Tibial artery (tissue), 4 donors: Measurements from ENCODE around the gene ITGB6.

ENCODE experiments used
- DNase-seq, 2 donors: peaks; one replicate each; pipeline ENCODE4 v3.0.0-alpha.2; 2019
- H3K27ac ChIP-seq, 2 donors: fragments of 200-600 bp; sonication (generic) in 1 of 2; 1 replicate in 1 of 2; 2 replicates in 1 of 2; pipeline ENCODE4 v1.5.1; 2018 to 2019; ENCODE audit warnings: mild to moderate bottlenecking in 1 of 2
- H3K27me3 ChIP-seq, 2 donors: fragments of 200-600 bp; sonication (generic) in 1 of 2; one replicate each; pipeline versions ENCODE4 v1.5.1 to v1.6.0; 2016 to 2019
- H3K36me3 ChIP-seq, 3 donors: fragments of 200-600 bp; sonication (generic) in 2 of 3; one replicate each; pipeline ENCODE4 v1.5.1; 2016 to 2019; ENCODE audit warnings: mild to moderate bottlenecking in 2 of 3
- H3K4me1 ChIP-seq, 4 donors: fragments of 200-600 bp; sonication (generic) in 2 of 4; 1 replicate in 3 of 4; 2 replicates in 1 of 4; pipeline ENCODE4 v1.5.1; 2016 to 2019
- H3K4me3 ChIP-seq, 2 donors: fragments of 200-600 bp; sonication (generic) in 1 of 2; 1 replicate in 1 of 2; 2 replicates in 1 of 2; pipeline ENCODE4 v1.5.1; 2018 to 2019; ENCODE audit warnings: mild to moderate bottlenecking in 2 of 2
- H3K9me3 ChIP-seq, 3 donors: fragments of 200-600 bp; sonication (generic) in 1 of 3; one replicate each; pipeline ENCODE4 v1.5.1; 2016 to 2019
- intact Hi-C: fragments of 100-400 bp; cut with DNase I; formaldehyde crosslinking; loops from one replicate; pipeline ENCODE4 v1.15.0; 2023; ENCODE audit warnings: low total_unique reads
- TF ChIP-seq, protein P1 (sequence below), 2 experiments: fragments of 200-600 bp in 1 of 2; fragments of 450-650 bp in 1 of 2; IDR thresholded peaks; one replicate each; pipeline ENCODE4 v1.5.1; 2017 to 2019; ENCODE audit warnings: antibody characterized with exemption in 2 of 2, mild to moderate bottlenecking in 1 of 2, moderate library complexity in 1 of 2

Gene ITGB6

GRCh38 chr2:160167089-160167740 lies 32.9 kb downstream of the ITGB6 start:
- no peak overlapping the region for H3K4me3 ChIP-seq
- no peaks in the 10 kb centered on the region for H3K9me3 ChIP-seq
- no peaks in the 10 kb centered on the region for H3K27me3 ChIP-seq
- H3K27ac ChIP-seq, result no peak overlapping the region
- H3K4me1 ChIP-seq, result peaks cover 0 to 4% (median 0%) of the 10 kb centered on the region in 4 donors
- intact Hi-C loops, result no loop called here
- no peak for DNase-seq
- H3K36me3 ChIP-seq, result no peaks in the 10 kb centered on the region
- TF ChIP-seq, protein P1, sequence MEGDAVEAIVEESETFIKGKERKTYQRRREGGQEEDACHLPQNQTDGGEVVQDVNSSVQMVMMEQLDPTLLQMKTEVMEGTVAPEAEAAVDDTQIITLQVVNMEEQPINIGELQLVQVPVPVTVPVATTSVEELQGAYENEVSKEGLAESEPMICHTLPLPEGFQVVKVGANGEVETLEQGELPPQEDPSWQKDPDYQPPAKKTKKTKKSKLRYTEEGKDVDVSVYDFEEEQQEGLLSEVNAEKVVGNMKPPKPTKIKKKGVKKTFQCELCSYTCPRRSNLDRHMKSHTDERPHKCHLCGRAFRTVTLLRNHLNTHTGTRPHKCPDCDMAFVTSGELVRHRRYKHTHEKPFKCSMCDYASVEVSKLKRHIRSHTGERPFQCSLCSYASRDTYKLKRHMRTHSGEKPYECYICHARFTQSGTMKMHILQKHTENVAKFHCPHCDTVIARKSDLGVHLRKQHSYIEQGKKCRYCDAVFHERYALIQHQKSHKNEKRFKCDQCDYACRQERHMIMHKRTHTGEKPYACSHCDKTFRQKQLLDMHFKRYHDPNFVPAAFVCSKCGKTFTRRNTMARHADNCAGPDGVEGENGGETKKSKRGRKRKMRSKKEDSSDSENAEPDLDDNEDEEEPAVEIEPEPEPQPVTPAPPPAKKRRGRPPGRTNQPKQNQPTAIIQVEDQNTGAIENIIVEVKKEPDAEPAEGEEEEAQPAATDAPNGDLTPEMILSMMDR (IDR thresholded peaks at IDR 0.05), result no peak

- no peak overlapping the region for H3K27ac ChIP-seq
Measured at GRCh38 chr2:160165996-160166395, 34.1 kb downstream of the ITGB6 start.

GRCh38 chr2:160165081-160165480 lies 35.0 kb downstream of the ITGB6 start:
- no peak for DNase-seq
- Histone ChIP-seq H3K36me3 (no peaks in the 10 kb centered on the region), H3K27ac (no peak overlapping the region), H3K27me3 (no peaks in the 10 kb centered on the region), H3K4me3 (no peak overlapping the region), H3K4me1 (peaks cover 0 to 4% (median 0%) of the 10 kb centered on the region in 4 donors), H3K9me3 (no peaks in the 10 kb centered on the region)
- TF ChIP-seq, protein P1 (IDR thresholded peaks at IDR 0.05), result no peak
- intact Hi-C loops, result no loop called here

More at GRCh38 chr2:160165996-160166395, 34.1 kb downstream of the ITGB6 start:
- TF ChIP-seq, protein P1 (IDR thresholded peaks at IDR 0.05), result no peak
- Histone ChIP-seq H3K27me3 (no peaks in the 10 kb centered on the region), H3K36me3 (no peaks in the 10 kb centered on the region), H3K4me1 (peaks cover 0 to 4% (median 0%) of the 10 kb centered on the region in 4 donors), H3K4me3 (no peak overlapping the region), H3K9me3 (no peaks in the 10 kb centered on the region)
- intact Hi-C loops, result no loop called here
- no peak for DNase-seq

GRCh38 chr2:160157861-160158829 lies 41.9 kb downstream of the ITGB6 start:
- intact Hi-C loops, result no loop called here
- DNase-seq, result no peak

DNA sequence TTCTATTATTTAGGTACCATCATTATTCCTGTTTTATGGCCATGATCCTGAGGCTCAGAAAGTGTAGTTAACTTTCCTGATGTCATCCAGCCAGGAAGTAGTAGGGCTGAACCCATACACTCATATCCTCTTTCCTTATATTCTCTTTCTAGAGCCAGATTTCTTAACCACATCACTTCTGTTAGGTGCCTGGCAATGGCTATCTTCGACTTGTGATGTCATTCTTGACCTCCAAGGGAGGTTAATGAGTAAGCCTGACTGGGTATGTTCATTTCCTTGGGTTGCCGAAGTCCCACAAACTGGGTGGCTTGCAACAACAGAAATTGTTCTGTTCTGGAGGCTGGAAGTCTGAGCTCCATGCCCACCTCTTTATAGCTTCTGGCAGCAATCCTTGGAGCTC lies 43.4 kb downstream of the ITGB6 start:
- Histone ChIP-seq H3K36me3 (no peaks in the 10 kb centered on the region), H3K27me3 (no peaks in the 10 kb centered on the region), H3K4me3 (no peak overlapping the region), H3K9me3 (no peaks in the 10 kb centered on the region), H3K4me1 (no peaks in the 10 kb centered on the region), H3K27ac (no peak overlapping the region)
- intact Hi-C loops, result no loop called here
- no peak for DNase-seq
- TF ChIP-seq, protein P1 (IDR thresholded peaks at IDR 0.05), result no peak

More at GRCh38 chr2:160157861-160158829, 41.9 kb downstream of the ITGB6 start:
- Histone ChIP-seq H3K4me3 (no peak overlapping the region), H3K36me3 (no peaks in the 10 kb centered on the region), H3K27ac (no peak overlapping the region), H3K27me3 (no peaks in the 10 kb centered on the region), H3K4me1 (no peaks in the 10 kb centered on the region), H3K9me3 (no peaks in the 10 kb centered on the region)
- TF ChIP-seq, protein P1 (IDR thresholded peaks at IDR 0.05), result no peak
